LNCAP (cell line): ENCODE results near the gene TNC.

ENCODE experiments used
- TF ChIP-seq, protein P1 (sequence below): fragments of 450-650 bp; IDR thresholded peaks from 2 replicates; pipeline ENCODE4 v1.5.1; 2017; ENCODE audit warnings: mild to moderate bottlenecking

Gene TNC

DNA sequence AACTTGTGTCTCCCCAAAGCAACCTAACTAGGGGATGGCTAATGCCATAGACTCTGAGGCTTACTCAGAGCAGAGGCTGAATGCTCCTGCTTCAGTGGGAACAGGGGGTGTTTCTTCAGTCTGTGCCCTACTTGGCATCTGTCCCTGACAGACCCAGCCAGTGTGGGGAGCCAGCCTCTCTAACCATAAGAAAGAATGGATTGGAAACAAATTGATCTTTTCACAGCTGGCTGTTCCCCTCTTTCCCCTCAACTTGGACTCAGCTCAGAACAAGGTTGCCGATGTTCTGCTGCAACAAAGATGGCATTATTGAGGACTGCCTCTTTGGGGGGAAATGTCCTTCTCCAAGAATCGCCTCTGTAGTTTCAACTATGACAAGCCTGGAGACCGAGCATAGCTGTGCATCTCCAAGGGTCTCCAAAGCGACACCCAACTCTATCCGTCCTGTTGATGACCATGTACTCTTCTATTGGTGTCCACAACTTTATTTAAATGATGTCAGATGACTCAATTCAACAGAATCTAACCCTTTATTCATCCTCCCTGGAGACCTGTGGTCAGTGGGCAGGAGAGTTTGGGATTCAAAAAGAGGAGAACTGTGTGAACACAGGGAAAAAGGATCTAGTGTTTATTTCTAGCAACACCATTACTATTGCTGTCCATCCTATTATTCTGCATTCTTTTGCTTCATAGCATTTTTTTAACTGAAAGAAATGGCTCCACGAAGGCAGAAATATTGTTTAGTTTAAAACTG is 24.7 kb upstream of the TNC start:
- TF ChIP-seq, protein P1, sequence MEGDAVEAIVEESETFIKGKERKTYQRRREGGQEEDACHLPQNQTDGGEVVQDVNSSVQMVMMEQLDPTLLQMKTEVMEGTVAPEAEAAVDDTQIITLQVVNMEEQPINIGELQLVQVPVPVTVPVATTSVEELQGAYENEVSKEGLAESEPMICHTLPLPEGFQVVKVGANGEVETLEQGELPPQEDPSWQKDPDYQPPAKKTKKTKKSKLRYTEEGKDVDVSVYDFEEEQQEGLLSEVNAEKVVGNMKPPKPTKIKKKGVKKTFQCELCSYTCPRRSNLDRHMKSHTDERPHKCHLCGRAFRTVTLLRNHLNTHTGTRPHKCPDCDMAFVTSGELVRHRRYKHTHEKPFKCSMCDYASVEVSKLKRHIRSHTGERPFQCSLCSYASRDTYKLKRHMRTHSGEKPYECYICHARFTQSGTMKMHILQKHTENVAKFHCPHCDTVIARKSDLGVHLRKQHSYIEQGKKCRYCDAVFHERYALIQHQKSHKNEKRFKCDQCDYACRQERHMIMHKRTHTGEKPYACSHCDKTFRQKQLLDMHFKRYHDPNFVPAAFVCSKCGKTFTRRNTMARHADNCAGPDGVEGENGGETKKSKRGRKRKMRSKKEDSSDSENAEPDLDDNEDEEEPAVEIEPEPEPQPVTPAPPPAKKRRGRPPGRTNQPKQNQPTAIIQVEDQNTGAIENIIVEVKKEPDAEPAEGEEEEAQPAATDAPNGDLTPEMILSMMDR = no peak

DNA sequence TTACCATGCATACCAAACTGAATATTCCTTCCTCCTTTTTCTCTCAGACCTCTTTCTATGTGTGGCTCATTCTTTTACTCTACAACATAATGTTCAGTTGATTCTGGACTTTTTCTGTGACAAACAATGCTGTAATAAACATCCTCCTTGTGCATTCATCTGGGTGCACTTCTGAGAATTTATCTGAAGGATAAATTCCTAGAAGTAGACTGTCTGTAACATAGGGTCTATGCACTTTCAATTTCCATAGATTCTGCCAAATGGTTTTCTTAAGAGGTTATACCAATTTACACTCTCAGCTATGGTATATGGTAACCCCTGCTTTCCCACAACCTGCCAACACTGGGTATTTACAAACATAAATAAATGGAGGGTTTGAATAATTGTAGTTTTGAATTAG is 24.1 kb upstream of the TNC start:
- TF ChIP-seq, protein P1 = no peak

DNA sequence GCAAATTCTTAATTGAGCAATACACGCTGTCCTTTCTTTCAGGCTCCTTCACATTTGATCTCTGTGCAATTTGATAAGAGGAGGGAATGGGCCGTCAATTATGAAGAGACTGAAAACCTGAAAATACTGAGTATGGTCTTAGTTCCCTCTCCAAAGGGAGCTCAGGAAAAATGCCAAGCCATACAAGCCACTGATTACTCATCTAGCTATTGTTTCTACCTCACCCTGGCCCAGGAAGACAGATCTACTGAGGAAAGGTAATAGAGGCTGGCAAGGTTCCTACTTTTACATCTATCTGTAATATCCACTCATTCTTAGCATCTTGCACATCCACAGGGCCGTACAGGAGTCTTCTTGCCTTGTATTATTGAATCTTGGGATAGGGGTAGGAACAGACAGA is 23.7 kb upstream of the TNC start:
- TF ChIP-seq, protein P1 = no peak

DNA sequence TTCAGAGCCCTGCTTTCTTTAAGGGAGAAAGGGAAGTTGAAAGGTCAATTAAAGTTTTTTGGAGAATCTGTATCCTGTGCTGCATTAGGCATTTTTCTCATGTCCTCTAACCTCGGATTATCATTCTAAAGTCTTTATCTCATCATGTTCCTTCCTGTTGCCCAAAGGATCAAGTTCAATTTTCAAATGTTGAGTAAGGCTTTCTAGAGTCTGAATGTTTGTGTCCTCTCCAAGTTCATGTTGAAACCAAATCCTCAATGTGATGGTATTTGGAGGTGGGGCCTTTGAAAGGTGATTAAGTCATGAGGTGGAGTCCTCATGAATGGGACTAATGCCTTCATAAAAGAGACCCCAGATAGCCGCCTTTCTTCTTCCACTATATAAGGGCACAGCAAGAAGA is 20.2 kb upstream of the TNC start:
- TF ChIP-seq, protein P1 = no peak

GRCh38 chr9:115137526-115137925 is 19.6 kb upstream of the TNC start:
- TF ChIP-seq, protein P1 = no peak

DNA sequence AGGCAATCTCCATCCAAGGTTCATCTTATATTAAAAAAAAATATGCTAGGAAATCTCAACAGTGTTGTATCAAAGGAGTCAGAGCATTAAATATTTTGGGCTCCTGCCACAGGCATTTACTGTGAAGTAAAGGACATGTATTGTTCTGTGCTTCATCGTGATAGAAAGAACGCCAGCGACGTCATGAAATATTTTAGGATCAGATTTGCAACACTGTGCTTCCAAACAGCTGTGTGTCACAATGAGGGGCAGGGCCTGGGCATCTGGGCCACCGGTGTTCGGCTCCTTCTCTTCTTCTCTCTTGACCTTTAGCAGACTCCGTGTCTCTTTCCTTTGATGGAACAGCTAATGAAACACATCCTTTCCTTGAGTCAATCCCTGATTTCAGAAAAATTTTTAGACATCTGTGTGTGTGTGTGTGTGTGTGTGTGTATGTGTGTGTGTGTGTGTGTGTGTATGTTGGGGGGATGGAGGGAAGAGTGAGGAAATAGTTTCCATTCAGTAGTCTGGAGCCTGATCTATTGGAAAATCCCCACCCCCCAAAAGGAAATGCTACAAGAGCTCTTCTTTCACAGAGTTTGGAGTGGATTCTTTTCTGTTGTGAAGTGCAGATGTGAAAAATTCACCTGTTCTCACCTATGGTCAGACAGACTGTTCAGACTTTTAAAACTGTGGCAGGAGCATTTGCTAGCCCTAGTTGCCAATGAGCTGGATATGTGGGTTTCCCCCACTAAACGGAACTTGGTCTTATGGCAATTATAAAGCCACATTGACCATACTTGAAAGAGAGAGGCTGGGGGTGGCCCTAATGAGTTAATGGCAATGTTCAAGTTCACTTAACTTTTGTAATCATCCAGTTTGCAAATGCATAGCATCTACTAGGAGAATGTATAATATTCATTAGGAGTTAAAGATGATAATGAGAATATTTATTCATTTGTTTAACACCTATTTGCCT is 18.1 kb upstream of the TNC start:
- TF ChIP-seq, protein P1 = no peak

DNA sequence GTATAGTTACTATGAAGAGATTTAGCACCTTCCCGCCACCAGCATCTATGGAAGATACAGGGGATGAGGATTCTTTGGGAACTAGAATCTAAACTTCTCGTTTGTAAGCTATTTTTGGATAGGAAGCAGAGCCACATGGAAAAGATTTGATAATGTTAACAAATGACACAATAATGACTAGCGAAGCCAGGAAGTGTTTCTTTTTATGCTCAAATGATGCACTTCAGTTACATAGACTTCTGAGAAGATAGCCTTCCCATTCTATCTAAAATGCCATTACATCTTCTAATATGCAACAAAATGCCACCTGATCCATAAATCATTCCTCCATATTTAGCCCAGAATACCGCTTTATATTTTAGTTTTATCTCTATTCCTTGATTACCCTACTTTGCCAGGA is 17.0 kb upstream of the TNC start:
- TF ChIP-seq, protein P1 = no peak
